ENCODE data around the gene SASH1.

Gene SASH1

DNA sequence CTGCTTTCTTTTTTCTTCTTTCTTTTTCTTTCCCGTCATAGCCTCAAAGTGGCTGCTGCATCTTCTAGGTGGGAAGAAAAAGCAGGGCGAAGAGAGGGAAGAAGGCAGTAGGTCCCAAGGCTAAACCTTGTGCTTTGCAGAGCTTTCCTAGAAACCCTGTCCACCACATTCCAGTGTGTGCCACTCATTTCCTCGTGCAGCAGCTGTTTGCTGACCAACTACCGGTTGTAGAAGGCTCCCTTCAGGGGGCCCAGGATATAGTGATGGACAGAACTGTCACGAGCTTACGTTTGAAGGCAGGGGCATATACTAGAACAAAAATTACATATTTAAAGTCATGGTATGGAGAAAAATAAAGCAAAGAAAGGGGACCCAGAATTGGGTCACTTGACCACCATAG is 103.0 kb downstream of the SASH1 start:
- H3K27ac ChIP-seq (ENCODE audit: low read depth, low read length, poor library complexity, severe bottlenecking), result no peak overlapping the region
- H3K4me3 ChIP-seq (ENCODE audit: low read depth, low read length, poor library complexity, severe bottlenecking), result no peak overlapping the region
- no peaks in the 10 kb centered on the region for H4K20me1 ChIP-seq (ENCODE audit: insufficient read depth, low read length)
- no peak overlapping the region for H2AFZ ChIP-seq (ENCODE audit: low read length)
- no peaks in the 10 kb centered on the region for H3K9me2 ChIP-seq (ENCODE audit: low read depth, low read length)
- no peaks in the 10 kb centered on the region for H3K9me3 ChIP-seq (ENCODE audit: low read length)
- H3K9ac ChIP-seq (ENCODE audit: low read length), result no peak overlapping the region
- no peaks in the 10 kb centered on the region for H3F3A ChIP-seq (ENCODE audit: insufficient read depth, low read length)
- no peaks in the 10 kb centered on the region for H3K79me2 ChIP-seq (ENCODE audit: insufficient read depth, low read length)
- H3K36me3 ChIP-seq (ENCODE audit: insufficient read depth, low read length), result no peaks in the 10 kb centered on the region
- H3K27me3 ChIP-seq (ENCODE audit: insufficient read depth, low read length), result no peaks in the 10 kb centered on the region
- no peak for TF ChIP-seq EZH2 (IDR thresholded peaks at IDR 0.05; ENCODE audit: borderline replicate concordance, low read length)
- TF ChIP-seq CTCF (IDR thresholded peaks at IDR 0.05; ENCODE audit: low read length), result no peak
- no peaks in the 10 kb centered on the region for H3K4me1 ChIP-seq (ENCODE audit: insufficient read depth, low read length, severe bottlenecking)
- no peak overlapping the region for H3K4me2 ChIP-seq (ENCODE audit: low read length)

DNA sequence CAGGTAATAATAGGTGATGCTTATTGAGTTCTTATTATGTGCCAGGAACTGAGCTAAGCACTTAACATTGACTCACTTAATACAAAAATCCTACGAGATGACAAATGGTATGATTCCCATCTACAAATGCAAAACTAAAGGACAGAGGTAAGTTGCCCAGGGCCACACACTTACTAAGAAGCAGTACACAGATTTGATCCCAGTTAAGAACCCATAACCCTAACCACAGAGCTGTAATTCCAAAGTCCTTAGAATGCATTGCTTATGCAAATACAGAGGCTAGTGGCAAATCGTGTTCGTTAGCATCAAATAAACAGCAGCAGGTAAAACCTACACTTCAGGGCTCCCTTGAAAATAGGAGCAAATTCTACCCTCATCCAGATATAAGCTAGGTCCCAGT is 104.0 kb downstream of the SASH1 start:
- no peaks in the 10 kb centered on the region for H3K4me1 ChIP-seq (ENCODE audit: insufficient read depth, low read length, severe bottlenecking)
- H3F3A ChIP-seq (ENCODE audit: insufficient read depth, low read length), result no peaks in the 10 kb centered on the region
- H3K27me3 ChIP-seq (ENCODE audit: insufficient read depth, low read length), result no peaks in the 10 kb centered on the region
- no peaks in the 10 kb centered on the region for H3K9me2 ChIP-seq (ENCODE audit: low read depth, low read length)
- no peak overlapping the region for H3K4me3 ChIP-seq (ENCODE audit: low read depth, low read length, poor library complexity, severe bottlenecking)
- H3K36me3 ChIP-seq (ENCODE audit: insufficient read depth, low read length), result no peaks in the 10 kb centered on the region
- no peak overlapping the region for H3K4me2 ChIP-seq (ENCODE audit: low read length)
- H3K79me2 ChIP-seq (ENCODE audit: insufficient read depth, low read length), result no peaks in the 10 kb centered on the region
- H3K9me3 ChIP-seq (ENCODE audit: low read length), result no peaks in the 10 kb centered on the region
- H3K27ac ChIP-seq (ENCODE audit: low read depth, low read length, poor library complexity, severe bottlenecking), result no peak overlapping the region
- TF ChIP-seq EZH2 (IDR thresholded peaks at IDR 0.05; ENCODE audit: borderline replicate concordance, low read length) (no peak), CTCF (IDR thresholded peaks at IDR 0.05; ENCODE audit: low read length) (no peak)
- no peak overlapping the region for H3K9ac ChIP-seq (ENCODE audit: low read length)
- no peaks in the 10 kb centered on the region for H4K20me1 ChIP-seq (ENCODE audit: insufficient read depth, low read length)
- no peak overlapping the region for H2AFZ ChIP-seq (ENCODE audit: low read length)

- H3K27me3 ChIP-seq (ENCODE audit: insufficient read depth, low read length), result no peaks in the 10 kb centered on the region
- H3K9me2 ChIP-seq (ENCODE audit: low read depth, low read length), result no peaks in the 10 kb centered on the region
- no peaks in the 10 kb centered on the region for H3K79me2 ChIP-seq (ENCODE audit: insufficient read depth, low read length)
- H3K4me3 ChIP-seq (ENCODE audit: low read depth, low read length, poor library complexity, severe bottlenecking), result no peak overlapping the region
- no peak overlapping the region for H3K27ac ChIP-seq (ENCODE audit: low read depth, low read length, poor library complexity, severe bottlenecking)
- no peaks in the 10 kb centered on the region for H4K20me1 ChIP-seq (ENCODE audit: insufficient read depth, low read length)
- no peak overlapping the region for H2AFZ ChIP-seq (ENCODE audit: low read length)
- TF ChIP-seq CTCF (IDR thresholded peaks at IDR 0.05; ENCODE audit: low read length) (no peak), EZH2 (IDR thresholded peaks at IDR 0.05; ENCODE audit: borderline replicate concordance, low read length) (no peak)
- no peaks in the 10 kb centered on the region for H3F3A ChIP-seq (ENCODE audit: insufficient read depth, low read length)
- H3K9ac ChIP-seq (ENCODE audit: low read length), result no peak overlapping the region
- no peaks in the 10 kb centered on the region for H3K4me1 ChIP-seq (ENCODE audit: insufficient read depth, low read length, severe bottlenecking)
- H3K4me2 ChIP-seq (ENCODE audit: low read length), result no peak overlapping the region
- H3K36me3 ChIP-seq (ENCODE audit: insufficient read depth, low read length), result no peaks in the 10 kb centered on the region
- H3K9me3 ChIP-seq (ENCODE audit: low read length), result no peaks in the 10 kb centered on the region
These were observed 105.0 kb downstream of the SASH1 start for GRCh38 chr6:148447521-148448230.
